Activated T-cell treated with anti-CD3 and anti-CD28 coated beads for 48 hours (primary cell): ENCODE results near the gene MED16.
"Not testable (repeated sequence)": the region's sequence is repeated elsewhere in the genome, so short reads cannot be mapped to it uniquely, and the experiment has no call there.

Experiments used
- DNase-seq: peaks from one replicate; pipeline ENCODE4 v3.0.0-alpha.2; 2020; ENCODE audit warnings: low read depth

MED16 gene

DNA sequence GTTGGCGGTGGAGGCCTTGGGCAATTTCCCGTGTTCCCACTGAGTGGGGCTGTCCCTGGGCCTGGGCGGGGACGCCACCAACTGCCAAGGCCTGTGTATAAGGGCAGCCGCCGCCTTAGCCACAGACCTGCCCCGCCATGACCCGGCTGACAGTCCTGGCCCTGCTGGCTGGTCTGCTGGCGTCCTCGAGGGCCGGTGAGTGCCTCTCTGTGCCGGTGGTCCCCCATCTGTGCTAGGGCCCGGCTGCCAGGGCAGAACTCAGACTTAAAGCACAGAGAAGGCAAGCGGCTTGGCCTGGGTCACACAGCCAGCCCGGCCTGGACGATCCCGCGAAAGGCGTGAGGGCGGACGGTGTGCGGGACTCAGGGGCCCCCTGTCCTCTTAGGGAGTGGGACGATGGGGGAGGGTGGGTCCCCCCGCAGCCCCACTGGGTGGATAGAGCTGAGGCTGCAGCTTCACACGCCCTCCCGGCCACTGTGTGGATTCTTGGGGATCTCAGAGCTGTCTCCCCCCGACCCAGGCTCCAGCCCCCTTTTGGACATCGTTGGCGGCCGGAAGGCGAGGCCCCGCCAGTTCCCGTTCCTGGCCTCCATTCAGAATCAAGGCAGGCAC, 65.2 kb downstream of the MED16 start, which contains the start of gene AZU1:
Gene AZU1 (plus strand): TSS at position 128 of the 612 bp plus-strand sequence. CDS start 10 bp downstream, at position 138.
- no peak for DNase-seq

- DNase-seq = no peak
Measured at GRCh38 chr19:827314-827709, 65.7 kb downstream of the MED16 start.

GRCh38 chr19:825897-826644, 66.9 kb downstream of the MED16 start:
- DNase-seq = no peak

GRCh38 chr19:824885-825284, 68.1 kb downstream of the MED16 start:
- no peak for DNase-seq

DNA sequence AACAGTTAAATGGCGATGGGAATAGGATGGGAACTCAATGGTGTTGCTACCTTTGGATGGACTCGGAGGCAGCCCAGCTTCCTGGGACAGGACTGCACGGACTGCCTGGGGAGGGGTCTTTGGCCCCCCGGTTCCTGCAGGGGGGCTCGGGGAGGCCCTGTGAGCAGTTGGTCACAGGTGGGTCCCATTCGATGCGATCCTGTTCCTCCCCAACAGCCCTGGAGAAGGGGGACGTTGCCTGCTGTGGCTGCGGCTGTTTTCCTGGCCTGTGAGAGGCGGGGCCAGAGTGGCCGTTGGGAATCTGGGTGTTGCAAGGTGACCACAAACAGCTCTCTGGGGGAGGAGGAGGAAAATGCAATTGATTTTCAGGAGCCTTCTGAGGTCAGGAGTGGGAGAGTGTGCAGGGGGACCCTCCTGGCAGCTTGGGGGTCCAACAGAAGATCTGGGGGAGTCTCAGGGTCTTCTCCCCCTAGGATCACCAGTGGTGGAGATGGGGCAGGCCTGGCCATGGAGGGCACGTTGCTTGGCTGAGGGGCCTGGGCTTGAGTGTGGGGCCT, 69.3 kb downstream of the MED16 start:
- no peak for DNase-seq

GRCh38 chr19:821825-822503, 71.0 kb downstream of the MED16 start, which contains the start of gene PLPPR3:
PLPPR3 (minus strand) TSS chr19:821955; CDS start chr19:821559, 396 bp downstream.
- no peak for DNase-seq

DNA sequence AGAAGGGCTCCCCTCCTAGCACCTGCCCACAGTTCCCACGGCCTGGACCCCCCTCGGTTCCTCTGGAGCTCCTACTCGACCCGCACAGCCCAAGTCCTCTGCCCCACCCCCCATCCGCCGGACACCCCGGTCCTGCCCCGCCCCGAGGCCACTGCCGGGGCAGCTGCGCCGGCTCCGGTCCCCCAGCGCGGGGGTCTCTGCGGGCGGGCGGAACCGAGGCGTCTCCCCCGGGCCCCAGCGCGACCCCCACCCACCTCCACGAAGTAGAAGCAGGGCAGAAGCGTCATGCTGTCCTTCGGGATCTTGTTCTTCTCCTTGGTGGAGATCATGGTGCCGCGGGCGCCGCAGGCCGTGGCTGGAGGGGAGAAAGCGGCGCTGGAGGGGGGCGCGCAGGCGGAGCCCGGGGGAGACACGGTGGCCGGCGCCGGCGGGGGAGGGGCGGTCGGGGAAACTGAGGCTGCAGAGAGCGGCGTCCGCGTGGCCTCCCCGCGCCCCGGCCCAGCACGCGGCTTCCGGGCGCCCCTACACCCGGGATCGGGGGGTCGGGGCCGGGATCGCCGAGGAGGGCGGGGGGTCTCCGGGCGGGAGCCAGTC, 71.7 kb downstream of the MED16 start:
- DNase-seq = no peak

DNA sequence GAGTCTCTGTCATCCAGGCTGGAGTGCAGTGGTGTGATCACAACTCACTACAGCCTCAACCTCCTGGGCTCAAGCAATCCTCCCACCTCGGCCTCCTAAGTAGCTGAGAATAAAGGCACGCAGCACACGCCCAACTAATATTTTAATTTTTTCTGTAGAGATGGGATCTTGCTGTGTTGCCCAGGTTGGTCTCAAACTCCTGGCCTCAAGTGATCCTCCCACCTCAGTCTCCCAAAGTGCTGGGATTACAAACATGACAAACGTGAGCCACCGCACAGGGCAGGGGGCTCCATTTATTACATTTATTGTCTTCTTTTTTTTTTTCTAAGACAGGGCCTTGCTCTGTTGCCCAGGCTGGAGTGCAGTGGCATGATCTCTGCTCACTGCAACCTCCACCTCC, 72.8 kb downstream of the MED16 start:
- not testable (repeated sequence) for DNase-seq
